Liver (tissue), 9 donors: ENCODE measurements around the gene TNFRSF12A. TPM values are rescaled to one million over a fixed set of nuclear protein-coding genes. Genes with fewer than 3 reads are reported as not detected.

Experiments
- DNase-seq: peaks from one replicate; pipeline ENCODE4 v3.0.0-alpha.2; 2017; ENCODE audit warnings: low spot score
- H3K27ac ChIP-seq, 2 donors: one replicate each; pipeline ENCODE4 v1.7.0; 2013; ENCODE audit warnings: inconsistent platforms in 2 of 2, low read length in 2 of 2, control low read depth in 1 of 2, low read depth in 1 of 2, mild to moderate bottlenecking in 1 of 2
- H3K27me3 ChIP-seq, 4 donors: one replicate each; pipeline versions ENCODE4 v1.6.1 to v1.7.0; 2013; ENCODE audit warnings: low read length in 3 of 4, inconsistent platforms in 1 of 4, mild to moderate bottlenecking in 1 of 4, moderate library complexity in 1 of 4; ENCODE audit not compliant: control insufficient read depth in 4 of 4, insufficient read depth in 4 of 4
- H3K36me3 ChIP-seq, 4 donors: one replicate each; pipeline versions ENCODE4 v1.6.1 to v1.7.0; 2013; ENCODE audit warnings: low read length in 3 of 4, mild to moderate bottlenecking in 3 of 4, low read depth in 1 of 4, moderate library complexity in 1 of 4; ENCODE audit not compliant: control insufficient read depth in 4 of 4, insufficient read depth in 3 of 4
- H3K4me1 ChIP-seq, 4 donors: one replicate each; pipeline versions ENCODE4 v1.6.1 to v1.7.0; 2013; ENCODE audit warnings: low read length in 3 of 4, mild to moderate bottlenecking in 3 of 4, moderate library complexity in 1 of 4; ENCODE audit not compliant: control insufficient read depth in 4 of 4, insufficient read depth in 4 of 4
- H3K4me3 ChIP-seq, 3 donors: one replicate each; pipeline versions ENCODE4 v1.6.1 to v1.7.0; 2013; ENCODE audit warnings: low read length in 3 of 3, control low read depth in 1 of 3, low read depth in 1 of 3, mild to moderate bottlenecking in 1 of 3
- H3K9ac ChIP-seq, 2 donors: one replicate each; pipeline ENCODE4 v1.7.0; 2013; ENCODE audit warnings: low read length in 2 of 2, mild to moderate bottlenecking in 2 of 2, moderate library complexity in 2 of 2, control low read depth in 1 of 2, low read depth in 1 of 2
- H3K9me3 ChIP-seq, 4 donors: one replicate each; pipeline versions ENCODE4 v1.6.1 to v1.7.0; 2013; ENCODE audit warnings: low read length in 3 of 4; ENCODE audit not compliant: control insufficient read depth in 4 of 4
- ATF3 ChIP-seq: IDR thresholded peaks from 2 replicates; pipeline ENCODE4 v1.6.1; 2016; ENCODE audit warnings: antibody characterized with exemption
- EGR1 ChIP-seq, 2 donors: IDR thresholded peaks; 2 replicates each; pipeline ENCODE4 v1.6.1; 2016 to 2018; ENCODE audit warnings: antibody characterized with exemption in 2 of 2, low read depth in 2 of 2
- FOXA2 ChIP-seq: IDR thresholded peaks from 2 replicates; pipeline ENCODE4 v1.6.1; 2016; ENCODE audit warnings: antibody characterized with exemption
- HNF4A ChIP-seq, 2 donors: conservative IDR thresholded peaks; 2 replicates each; pipeline ENCODE4 v1.6.1; 2016; ENCODE audit warnings: antibody characterized with exemption in 2 of 2, mild to moderate bottlenecking in 2 of 2
- NR2F2 ChIP-seq: IDR thresholded peaks from 2 replicates; pipeline ENCODE4 v1.6.1; 2016; ENCODE audit warnings: antibody characterized with exemption
- RAD21 ChIP-seq, 2 donors: IDR thresholded peaks; 2 replicates each; pipeline ENCODE4 v1.6.1; 2016; ENCODE audit warnings: antibody characterized with exemption in 2 of 2, mild to moderate bottlenecking in 2 of 2
- REST ChIP-seq: IDR thresholded peaks from 2 replicates; pipeline ENCODE4 v1.6.1; 2016; ENCODE audit warnings: antibody characterized with exemption, mild to moderate bottlenecking
- RXRA ChIP-seq, 2 donors: IDR thresholded peaks; 2 replicates each; pipeline ENCODE4 v1.6.1; 2017 to 2018; ENCODE audit warnings: antibody characterized with exemption in 2 of 2, mild to moderate bottlenecking in 1 of 2
- SP1 ChIP-seq: IDR thresholded peaks from 2 replicates; pipeline ENCODE4 v1.6.1; 2018; ENCODE audit warnings: antibody characterized with exemption, mild to moderate bottlenecking
- WGBS: extraction: QIAGEN DNeasy Blood & Tissue Kit; methylation state at CpG from one replicate; pipeline ENCODE4 v1.1.7; 2013; 5-methylcytosine and 5-hydroxymethylcytosine counted together
- polyA plus RNA-seq, 2 donors: library from polyadenylated mRNA; stranded (reverse) in 1 of 2; unstranded in 1 of 2; fragments of 200-250 nt in 1 of 2; fragments of >200 nt in 1 of 2; fragmentation: Nextera tagmentation in 1 of 2; extraction: Ambion mirVana in 1 of 2; gene quantifications; one replicate each; pipeline versions ENCODE4 v1.2.1 to v1.2.3, GENCODE V29; 2013 to 2015
- total RNA-seq, 2 donors: library from RNA; depleted of rRNA; stranded (reverse); fragments of >200 nt; gene quantifications; one replicate each; pipeline ENCODE4 v1.2.3, GENCODE V29; 2014
- TF ChIP-seq, protein P1 (sequence below): fragments of 150-350 bp; IDR thresholded peaks from 2 replicates; pipeline ENCODE4 v1.5.1; 2017; ENCODE audit warnings: improper control_type of control experiment, low read depth, low read length; ENCODE audit not compliant: missing input control
- TF ChIP-seq, protein P2 (sequence below): IDR thresholded peaks from 2 replicates; pipeline ENCODE4 v1.6.1; 2016; ENCODE audit warnings: antibody characterized with exemption
- TF ChIP-seq, protein P3 (sequence below): IDR thresholded peaks from 2 replicates; pipeline ENCODE4 v1.6.1; 2016; ENCODE audit warnings: antibody characterized with exemption
- donor health status: healthy.
- donor health status: healthy.
- donor health status: healthy.
- donor health status: healthy.
- donor health status: healthy.

TNFRSF12A gene
- total and polyA plus RNA-seq, 4 donors = 7.9 to 35.5 (median 9.1) TPM

DNA sequence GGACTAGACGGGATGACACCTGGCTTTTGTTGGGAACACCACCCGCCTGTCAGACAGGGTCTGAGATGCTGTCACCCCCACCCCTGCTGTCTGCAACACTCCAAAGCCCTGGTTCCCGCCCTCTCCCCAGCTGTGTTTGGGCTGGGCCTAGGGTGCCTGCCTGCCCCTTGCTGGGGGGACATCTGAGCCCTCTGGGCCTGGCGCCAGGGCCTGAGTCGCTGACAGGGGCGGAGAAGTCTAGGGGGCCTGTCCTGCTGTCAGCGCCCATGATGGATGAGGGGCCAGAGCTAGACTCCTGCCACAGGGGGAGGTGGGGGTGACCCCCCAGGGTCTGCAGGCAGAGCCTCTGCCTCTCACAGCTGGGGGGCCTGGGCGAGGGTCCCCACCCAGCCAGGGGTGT, 32.3 kb upstream of the TNFRSF12A start:
- no peak overlapping the region for H3K9ac ChIP-seq
- H3K36me3 ChIP-seq = no peaks in the 10 kb centered on the region
- H3K27ac ChIP-seq = no peak overlapping the region
- no peak for DNase-seq
- H3K27me3 ChIP-seq = no peaks in the 10 kb centered on the region
- no peak for TF ChIP-seq HNF4A (conservative IDR thresholded peaks at IDR 0.05)
- TF ChIP-seq ATF3 = no peak
- TF ChIP-seq FOXA2 = no peak
- TF ChIP-seq, protein P1, sequence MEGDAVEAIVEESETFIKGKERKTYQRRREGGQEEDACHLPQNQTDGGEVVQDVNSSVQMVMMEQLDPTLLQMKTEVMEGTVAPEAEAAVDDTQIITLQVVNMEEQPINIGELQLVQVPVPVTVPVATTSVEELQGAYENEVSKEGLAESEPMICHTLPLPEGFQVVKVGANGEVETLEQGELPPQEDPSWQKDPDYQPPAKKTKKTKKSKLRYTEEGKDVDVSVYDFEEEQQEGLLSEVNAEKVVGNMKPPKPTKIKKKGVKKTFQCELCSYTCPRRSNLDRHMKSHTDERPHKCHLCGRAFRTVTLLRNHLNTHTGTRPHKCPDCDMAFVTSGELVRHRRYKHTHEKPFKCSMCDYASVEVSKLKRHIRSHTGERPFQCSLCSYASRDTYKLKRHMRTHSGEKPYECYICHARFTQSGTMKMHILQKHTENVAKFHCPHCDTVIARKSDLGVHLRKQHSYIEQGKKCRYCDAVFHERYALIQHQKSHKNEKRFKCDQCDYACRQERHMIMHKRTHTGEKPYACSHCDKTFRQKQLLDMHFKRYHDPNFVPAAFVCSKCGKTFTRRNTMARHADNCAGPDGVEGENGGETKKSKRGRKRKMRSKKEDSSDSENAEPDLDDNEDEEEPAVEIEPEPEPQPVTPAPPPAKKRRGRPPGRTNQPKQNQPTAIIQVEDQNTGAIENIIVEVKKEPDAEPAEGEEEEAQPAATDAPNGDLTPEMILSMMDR = no peak
- TF ChIP-seq, protein P2, sequence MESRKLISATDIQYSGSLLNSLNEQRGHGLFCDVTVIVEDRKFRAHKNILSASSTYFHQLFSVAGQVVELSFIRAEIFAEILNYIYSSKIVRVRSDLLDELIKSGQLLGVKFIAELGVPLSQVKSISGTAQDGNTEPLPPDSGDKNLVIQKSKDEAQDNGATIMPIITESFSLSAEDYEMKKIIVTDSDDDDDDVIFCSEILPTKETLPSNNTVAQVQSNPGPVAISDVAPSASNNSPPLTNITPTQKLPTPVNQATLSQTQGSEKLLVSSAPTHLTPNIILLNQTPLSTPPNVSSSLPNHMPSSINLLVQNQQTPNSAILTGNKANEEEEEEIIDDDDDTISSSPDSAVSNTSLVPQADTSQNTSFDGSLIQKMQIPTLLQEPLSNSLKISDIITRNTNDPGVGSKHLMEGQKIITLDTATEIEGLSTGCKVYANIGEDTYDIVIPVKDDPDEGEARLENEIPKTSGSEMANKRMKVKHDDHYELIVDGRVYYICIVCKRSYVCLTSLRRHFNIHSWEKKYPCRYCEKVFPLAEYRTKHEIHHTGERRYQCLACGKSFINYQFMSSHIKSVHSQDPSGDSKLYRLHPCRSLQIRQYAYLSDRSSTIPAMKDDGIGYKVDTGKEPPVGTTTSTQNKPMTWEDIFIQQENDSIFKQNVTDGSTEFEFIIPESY = no peak
- TF ChIP-seq RXRA (IDR thresholded peaks at IDR 0.05) = no peak
- TF ChIP-seq RAD21 (IDR thresholded peaks at IDR 0.05) = no peak
- TF ChIP-seq NR2F2 = no peak
- no peak for TF ChIP-seq EGR1 (IDR thresholded peaks at IDR 0.05; ENCODE audit: low read depth in 2 of 2)
- 84% methylated on average over 8 of the region's 8 CpGs for WGBS
- peaks cover 0 to 17% (median 9%) of the 10 kb centered on the region in 4 donors for H3K4me1 ChIP-seq
- H3K4me3 ChIP-seq = no peak overlapping the region
- no peaks in the 10 kb centered on the region for H3K9me3 ChIP-seq

GRCh38 chr16:2988590-2989099, 31.5 kb upstream of the TNFRSF12A start:
- Histone ChIP-seq H3K27ac (no peak overlapping the region), H3K9ac (no peak overlapping the region), H3K27me3 (no peaks in the 10 kb centered on the region), H3K4me1 (peaks cover 0 to 17% (median 9%) of the 10 kb centered on the region in 4 donors), H3K4me3 (no peak overlapping the region), H3K9me3 (no peaks in the 10 kb centered on the region), H3K36me3 (no peaks in the 10 kb centered on the region)
- no peak for TF ChIP-seq HNF4A (conservative IDR thresholded peaks at IDR 0.05)
- no peak for TF ChIP-seq REST
- TF ChIP-seq RXRA (IDR thresholded peaks at IDR 0.05) = no peak
- TF ChIP-seq, protein P1 = no peak
- TF ChIP-seq, protein P3, sequence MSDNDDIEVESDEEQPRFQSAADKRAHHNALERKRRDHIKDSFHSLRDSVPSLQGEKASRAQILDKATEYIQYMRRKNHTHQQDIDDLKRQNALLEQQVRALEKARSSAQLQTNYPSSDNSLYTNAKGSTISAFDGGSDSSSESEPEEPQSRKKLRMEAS = no peak
- TF ChIP-seq, protein P2 = no peak
- TF ChIP-seq SP1 = no peak
- 84% methylated on average over 8 of the region's 8 CpGs for WGBS
- no peak for DNase-seq
